ENCODE data around the gene AGMO. TPM values are rescaled to one million over a fixed set of nuclear protein-coding genes. Genes with fewer than 3 reads are reported as not detected.

The AGMO gene
- total and polyA plus RNA-seq, 10 of the 15 experiments (the other 5 are each of a cell fraction or from before 2014, with no cell fraction given), result 0.11 to 0.29 TPM; not detected in 8

DNA sequence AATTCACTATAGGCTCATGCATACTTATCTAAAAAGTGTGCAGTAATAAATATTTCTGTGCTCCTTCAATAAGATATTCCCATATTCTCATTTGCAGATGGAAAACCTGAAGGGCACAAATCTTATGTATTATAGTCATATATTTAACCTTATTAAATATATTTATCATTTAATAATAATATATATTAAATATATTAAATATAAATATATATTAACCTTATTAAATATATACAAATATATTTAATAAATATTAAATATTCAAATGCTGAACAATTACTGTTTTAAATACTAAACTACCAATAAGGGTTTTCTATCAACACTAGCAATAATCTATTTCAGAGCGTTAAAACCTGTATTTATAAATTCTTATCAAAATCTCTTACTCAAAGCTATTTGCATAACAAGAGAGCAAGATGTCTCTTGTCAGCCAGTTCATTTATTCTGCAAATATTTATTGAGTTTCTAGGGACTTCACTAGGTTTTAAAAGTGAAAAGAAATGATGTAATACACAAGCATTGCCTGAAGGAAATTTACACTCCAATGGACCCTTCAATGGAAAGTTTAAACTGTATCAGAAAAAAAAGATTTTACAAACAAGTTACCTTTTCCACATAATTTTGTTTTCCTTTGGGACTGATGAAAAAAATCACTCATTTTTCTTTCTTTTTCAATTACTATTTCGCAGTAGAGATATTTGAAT, 159.2 kb downstream of the AGMO start (continued):
- TF ChIP-seq, protein P1, sequence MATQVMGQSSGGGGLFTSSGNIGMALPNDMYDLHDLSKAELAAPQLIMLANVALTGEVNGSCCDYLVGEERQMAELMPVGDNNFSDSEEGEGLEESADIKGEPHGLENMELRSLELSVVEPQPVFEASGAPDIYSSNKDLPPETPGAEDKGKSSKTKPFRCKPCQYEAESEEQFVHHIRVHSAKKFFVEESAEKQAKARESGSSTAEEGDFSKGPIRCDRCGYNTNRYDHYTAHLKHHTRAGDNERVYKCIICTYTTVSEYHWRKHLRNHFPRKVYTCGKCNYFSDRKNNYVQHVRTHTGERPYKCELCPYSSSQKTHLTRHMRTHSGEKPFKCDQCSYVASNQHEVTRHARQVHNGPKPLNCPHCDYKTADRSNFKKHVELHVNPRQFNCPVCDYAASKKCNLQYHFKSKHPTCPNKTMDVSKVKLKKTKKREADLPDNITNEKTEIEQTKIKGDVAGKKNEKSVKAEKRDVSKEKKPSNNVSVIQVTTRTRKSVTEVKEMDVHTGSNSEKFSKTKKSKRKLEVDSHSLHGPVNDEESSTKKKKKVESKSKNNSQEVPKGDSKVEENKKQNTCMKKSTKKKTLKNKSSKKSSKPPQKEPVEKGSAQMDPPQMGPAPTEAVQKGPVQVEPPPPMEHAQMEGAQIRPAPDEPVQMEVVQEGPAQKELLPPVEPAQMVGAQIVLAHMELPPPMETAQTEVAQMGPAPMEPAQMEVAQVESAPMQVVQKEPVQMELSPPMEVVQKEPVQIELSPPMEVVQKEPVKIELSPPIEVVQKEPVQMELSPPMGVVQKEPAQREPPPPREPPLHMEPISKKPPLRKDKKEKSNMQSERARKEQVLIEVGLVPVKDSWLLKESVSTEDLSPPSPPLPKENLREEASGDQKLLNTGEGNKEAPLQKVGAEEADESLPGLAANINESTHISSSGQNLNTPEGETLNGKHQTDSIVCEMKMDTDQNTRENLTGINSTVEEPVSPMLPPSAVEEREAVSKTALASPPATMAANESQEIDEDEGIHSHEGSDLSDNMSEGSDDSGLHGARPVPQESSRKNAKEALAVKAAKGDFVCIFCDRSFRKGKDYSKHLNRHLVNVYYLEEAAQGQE (IDR thresholded peaks at IDR 0.05; ENCODE audit: low read depth, low read length), result no peak
- TF ChIP-seq MYB (IDR thresholded peaks at IDR 0.05; ENCODE audit: borderline replicate concordance, low read depth, low read length) (no peak), SRF (IDR thresholded peaks at IDR 0.05; ENCODE audit: low read depth in 2 of 2, low read length in 2 of 2) (no peak), RBBP5 (conservative IDR thresholded peaks at IDR 0.05) (no peak), CREM (IDR thresholded peaks at IDR 0.05; ENCODE audit: low read depth) (no peak), SMC3 (IDR thresholded peaks at IDR 0.05; ENCODE audit: borderline replicate concordance, low read length) (no peak), BACH1 (IDR thresholded peaks at IDR 0.05; ENCODE audit: borderline replicate concordance) (no peak)
- TF ChIP-seq, protein P2, sequence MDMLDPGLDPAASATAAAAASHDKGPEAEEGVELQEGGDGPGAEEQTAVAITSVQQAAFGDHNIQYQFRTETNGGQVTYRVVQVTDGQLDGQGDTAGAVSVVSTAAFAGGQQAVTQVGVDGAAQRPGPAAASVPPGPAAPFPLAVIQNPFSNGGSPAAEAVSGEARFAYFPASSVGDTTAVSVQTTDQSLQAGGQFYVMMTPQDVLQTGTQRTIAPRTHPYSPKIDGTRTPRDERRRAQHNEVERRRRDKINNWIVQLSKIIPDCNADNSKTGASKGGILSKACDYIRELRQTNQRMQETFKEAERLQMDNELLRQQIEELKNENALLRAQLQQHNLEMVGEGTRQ (IDR thresholded peaks at IDR 0.05; ENCODE audit: borderline replicate concordance, low read depth, low read length), result no peak

DNA sequence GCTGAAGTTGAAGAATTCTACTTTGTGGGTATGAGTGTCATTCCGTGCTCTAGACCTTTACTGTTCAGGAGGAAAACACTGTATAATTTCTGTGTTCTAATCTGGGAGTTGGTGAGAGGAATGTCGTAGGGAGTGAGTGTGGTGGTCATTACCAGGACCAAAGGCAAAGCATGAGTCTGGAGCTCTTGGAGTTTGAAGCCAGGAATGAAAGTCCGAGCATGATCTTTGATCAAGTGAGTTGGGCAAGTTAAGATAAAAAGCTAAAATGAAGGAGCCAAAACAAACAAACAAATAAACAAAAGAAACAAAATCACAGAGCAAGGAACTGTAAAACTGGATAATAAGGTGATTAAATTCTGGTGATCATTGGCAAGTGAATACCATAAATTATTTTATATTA, 161.4 kb downstream of the AGMO start:
- CTCF ChIA-PET, result no interaction called here
- Histone ChIP-seq H3K4me1 (ENCODE audit: control insufficient read depth, insufficient read depth, low read length) (no peaks in the 10 kb centered on the region), H3K36me3 (ENCODE audit: control insufficient read depth in 2 of 2, insufficient read depth in 2 of 2, low read length in 1 of 2) (no peaks in the 10 kb centered on the region), H3K79me2 (ENCODE audit: control insufficient read depth, insufficient read depth, low read length) (no peaks in the 10 kb centered on the region), H2AFZ (ENCODE audit: control insufficient read depth, low read depth, low read length) (no peak overlapping the region), H3K9me3 (replicated peaks; ENCODE audit: control insufficient read depth, insufficient read depth, low read length) (no peaks in the 10 kb centered on the region), H4K20me1 (ENCODE audit: control insufficient read depth, insufficient read depth) (no peaks in the 10 kb centered on the region), H3K27ac (ENCODE audit: control insufficient read depth, insufficient read depth) (no peak overlapping the region), H3K4me3 (no peak overlapping the region), H3K27me3 (replicated peaks in 1 of 2; ENCODE audit: control insufficient read depth in 2 of 2, insufficient read depth in 2 of 2, low read length in 1 of 2) (no peaks in the 10 kb centered on the region), H3K4me2 (ENCODE audit: control insufficient read depth, insufficient read depth) (no peak overlapping the region), H3K9ac (ENCODE audit: control insufficient read depth, insufficient read depth, low read length) (no peak overlapping the region)
- in situ Hi-C loops (cut with MboI), result no loop called here
- POLR2A ChIA-PET, result no interaction called here
- 8% methylated on average over 3 of the region's 3 CpGs for WGBS (ENCODE audit: insufficient coverage, insufficient replicate concordance, low lambda C conversion rate, missing lambda C conversion rate)
- no TSS peak for BruUV-seq (replicated peaks)
- RAD21 ChIA-PET (ENCODE audit: unreplicated experiment), result no interaction called here
- intact Hi-C loops (cut with micrococcal nuclease; ENCODE audit: unreplicated experiment), result no loop called here
- no peak for DNase-seq (ENCODE audit: low read depth, low spot score)
- SMC1A ChIA-PET (ENCODE audit: uncharacterized antibody, unreplicated experiment), result no interaction called here
- no peak for FAIRE-seq
- ATAC-seq, result no peak
- TF ChIP-seq, protein P3, sequence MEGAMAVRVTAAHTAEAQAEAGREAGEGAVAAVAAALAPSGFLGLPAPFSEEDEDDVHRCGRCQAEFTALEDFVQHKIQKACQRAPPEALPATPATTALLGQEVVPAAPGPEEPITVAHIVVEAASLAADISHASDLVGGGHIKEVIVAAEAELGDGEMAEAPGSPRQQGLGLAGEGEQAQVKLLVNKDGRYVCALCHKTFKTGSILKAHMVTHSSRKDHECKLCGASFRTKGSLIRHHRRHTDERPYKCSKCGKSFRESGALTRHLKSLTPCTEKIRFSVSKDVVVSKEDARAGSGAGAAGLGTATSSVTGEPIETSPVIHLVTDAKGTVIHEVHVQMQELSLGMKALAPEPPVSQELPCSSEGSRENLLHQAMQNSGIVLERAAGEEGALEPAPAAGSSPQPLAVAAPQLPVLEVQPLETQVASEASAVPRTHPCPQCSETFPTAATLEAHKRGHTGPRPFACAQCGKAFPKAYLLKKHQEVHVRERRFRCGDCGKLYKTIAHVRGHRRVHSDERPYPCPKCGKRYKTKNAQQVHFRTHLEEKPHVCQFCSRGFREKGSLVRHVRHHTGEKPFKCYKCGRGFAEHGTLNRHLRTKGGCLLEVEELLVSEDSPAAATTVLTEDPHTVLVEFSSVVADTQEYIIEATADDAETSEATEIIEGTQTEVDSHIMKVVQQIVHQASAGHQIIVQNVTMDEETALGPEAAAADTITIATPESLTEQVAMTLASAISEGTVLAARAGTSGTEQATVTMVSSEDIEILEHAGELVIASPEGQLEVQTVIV (IDR thresholded peaks at IDR 0.05; ENCODE audit: borderline replicate concordance, partially characterized antibody), result no peak
- TF ChIP-seq MAX (IDR thresholded peaks at IDR 0.05; ENCODE audit: low read depth, low read length), result no peak
- TF ChIP-seq DPF2 (IDR thresholded peaks at IDR 0.05), result no peak
- no peak for TF ChIP-seq TCF3 (IDR thresholded peaks at IDR 0.05; ENCODE audit: borderline replicate concordance, insufficient read depth, low read depth, low read length)

Measured in GM12878 (cell line).